H9 (cell line): ENCODE results near the gene DAPK1. TPM values are rescaled to one million over a fixed set of nuclear protein-coding genes. Genes with fewer than 3 reads are reported as not detected.

Source experiments
- DNase-seq: peaks from one replicate; pipeline ENCODE4 v3.0.0-alpha.2; 2017
- H2AFZ ChIP-seq: one replicate; pipeline ENCODE4 v1.6.1; 2013; ENCODE audit warnings: mild to moderate bottlenecking, low read length, control low read depth, moderate library complexity
- H2AK5ac ChIP-seq: 2 replicates; pipeline ENCODE4 v1.6.1; 2013; ENCODE audit warnings: low read length, control low read depth, mixed read lengths; ENCODE audit not compliant: insufficient read length
- H2BK120ac ChIP-seq: one replicate; pipeline ENCODE4 v1.6.1; 2013; ENCODE audit warnings: low read depth, mild to moderate bottlenecking, low read length, control low read depth, inconsistent platforms; ENCODE audit not compliant: poor library complexity, severe bottlenecking
- H2BK12ac ChIP-seq: 2 replicates; pipeline ENCODE4 v1.6.1; 2013; ENCODE audit warnings: low read length, control low read depth, mixed read lengths, low read depth; ENCODE audit not compliant: insufficient read length
- H2BK15ac ChIP-seq: 2 replicates; pipeline ENCODE4 v1.6.1; 2013; ENCODE audit warnings: low read depth, low read length, control low read depth
- H2BK20ac ChIP-seq: one replicate; pipeline ENCODE4 v1.6.1; 2013; ENCODE audit warnings: low read depth, mild to moderate bottlenecking, low read length, control low read depth, inconsistent platforms; ENCODE audit not compliant: poor library complexity, severe bottlenecking
- H2BK5ac ChIP-seq: 2 replicates; pipeline ENCODE4 v1.6.1; 2013; ENCODE audit warnings: low read length, control low read depth, mixed read lengths; ENCODE audit not compliant: insufficient read length
- H3K14ac ChIP-seq: 2 replicates; pipeline ENCODE4 v1.6.1; 2013; ENCODE audit warnings: low read length, control low read depth; ENCODE audit not compliant: insufficient read depth
- H3K18ac ChIP-seq: 2 replicates; pipeline ENCODE4 v1.6.1; 2013; ENCODE audit warnings: low read depth, mild to moderate bottlenecking, mixed read lengths, low read length, control low read depth; ENCODE audit not compliant: insufficient read length
- H3K23ac ChIP-seq: 2 replicates; pipeline ENCODE4 v1.6.1; 2013; ENCODE audit warnings: low read length, control low read depth, mixed read lengths, low read depth; ENCODE audit not compliant: insufficient read length
- H3K23me2 ChIP-seq: 2 replicates; pipeline ENCODE4 v1.6.1; 2013; ENCODE audit warnings: low read depth, mild to moderate bottlenecking, mixed read lengths, low read length, control low read depth; ENCODE audit not compliant: insufficient read length, poor library complexity, severe bottlenecking
- H3K27ac ChIP-seq: 2 replicates; pipeline ENCODE4 v1.5.1; 2013; ENCODE audit warnings: low read length, control low read depth, mixed read lengths, low read depth; ENCODE audit not compliant: insufficient read length
- H3K27me3 ChIP-seq: 2 replicates; pipeline ENCODE4 v1.6.1; 2013; ENCODE audit warnings: low read length, control low read depth, inconsistent platforms; ENCODE audit not compliant: insufficient read depth
- H3K4ac ChIP-seq: 2 replicates; pipeline ENCODE4 v1.6.1; 2013; ENCODE audit warnings: low read depth, mild to moderate bottlenecking, control low read depth, inconsistent platforms, low read length, moderate library complexity
- H3K4me1 ChIP-seq: 2 replicates; pipeline ENCODE4 v1.6.1; 2013; ENCODE audit warnings: low read length, control low read depth, inconsistent platforms; ENCODE audit not compliant: insufficient read depth
- H3K4me2 ChIP-seq: 2 replicates; pipeline ENCODE4 v1.6.1; 2013; ENCODE audit warnings: low read length, control low read depth, mixed read lengths; ENCODE audit not compliant: insufficient read length, insufficient read depth
- H3K56ac ChIP-seq: 2 replicates; pipeline ENCODE4 v1.6.1; 2013; ENCODE audit warnings: low read depth, mild to moderate bottlenecking, mixed read lengths, low read length, control low read depth; ENCODE audit not compliant: insufficient read length
- H3K79me1 ChIP-seq: 2 replicates; pipeline ENCODE4 v1.6.1; 2013; ENCODE audit warnings: low read depth, mild to moderate bottlenecking, moderate library complexity, low read length, control low read depth, inconsistent platforms; ENCODE audit not compliant: insufficient read depth, poor library complexity, severe bottlenecking
- H3K79me2 ChIP-seq: 2 replicates; pipeline ENCODE4 v1.6.1; 2013; ENCODE audit warnings: low read length, control low read depth, inconsistent platforms; ENCODE audit not compliant: insufficient read depth
- H3K9ac ChIP-seq: 2 replicates; pipeline ENCODE4 v1.6.1; 2013; ENCODE audit warnings: low read length, control low read depth, mixed read lengths; ENCODE audit not compliant: insufficient read length; ENCODE audit errors: extremely low read depth
- H3K9me3 ChIP-seq: one replicate; pipeline ENCODE4 v1.6.1; 2013; ENCODE audit warnings: low read depth, low read length, inconsistent platforms; ENCODE audit not compliant: control insufficient read depth
- H3T11ph ChIP-seq: one replicate; pipeline ENCODE4 v1.6.1; 2013; ENCODE audit warnings: mild to moderate bottlenecking, low read length, control low read depth, inconsistent platforms
- H4K20me1 ChIP-seq: one replicate; pipeline ENCODE4 v1.6.1; 2013; ENCODE audit not compliant: control insufficient read depth, insufficient read length, insufficient read depth
- H4K5ac ChIP-seq: 2 replicates; pipeline ENCODE4 v1.6.1; 2013; ENCODE audit warnings: low read depth, mild to moderate bottlenecking, mixed read lengths, low read length, control low read depth; ENCODE audit not compliant: insufficient read length
- H4K8ac ChIP-seq: replicated peaks from 2 replicates; pipeline ENCODE4 v1.6.1; 2013; ENCODE audit warnings: low read length, control low read depth, mixed read lengths, low read depth; ENCODE audit not compliant: insufficient read length
- H4K91ac ChIP-seq: 2 replicates; pipeline ENCODE4 v1.6.1; 2013; ENCODE audit warnings: low read depth, mild to moderate bottlenecking, moderate library complexity, mixed read lengths, low read length, control low read depth; ENCODE audit not compliant: insufficient read length
- H3K27ac Mint-ChIP-seq, 3 experiments: 2 replicates in 2 of 3; 3 replicates in 1 of 3; pipeline ENCODE4 v1.8.0; 2020 to 2021; ENCODE audit warnings: mixed read lengths in 3 of 3, mild to moderate bottlenecking in 1 of 3, moderate library complexity in 1 of 3
- H3K27me3 Mint-ChIP-seq: 2 replicates; pipeline ENCODE4 v1.8.0; 2021; ENCODE audit warnings: low read depth, mild to moderate bottlenecking, moderate library complexity, mixed read lengths
- H3K36me3 Mint-ChIP-seq, 3 experiments: 2 replicates in 2 of 3; 3 replicates in 1 of 3; pipeline ENCODE4 v1.8.0; 2020 to 2021; ENCODE audit warnings: low read depth in 3 of 3, mixed read lengths in 3 of 3; ENCODE audit not compliant: insufficient read depth in 1 of 3
- H3K4me1 Mint-ChIP-seq, 2 experiments: 2 replicates each; pipeline ENCODE4 v1.8.0; 2020; ENCODE audit warnings: mixed read lengths in 2 of 2
- H3K4me3 Mint-ChIP-seq, 2 experiments: 2 replicates in 1 of 2; 3 replicates in 1 of 2; pipeline ENCODE4 v1.8.0; 2020 to 2021; ENCODE audit warnings: mild to moderate bottlenecking in 2 of 2, mixed read lengths in 2 of 2, moderate library complexity in 1 of 2
- H3K9me3 Mint-ChIP-seq, 2 experiments: 2 replicates in 1 of 2; 3 replicates in 1 of 2; pipeline ENCODE4 v1.8.0; 2020; ENCODE audit warnings: mild to moderate bottlenecking in 2 of 2, mixed read lengths in 2 of 2, moderate library complexity in 1 of 2
- WGBS: extraction: QIAGEN DNeasy Blood & Tissue Kit; methylation state at CpG from one replicate; pipeline ENCODE4 v1.1.7; 2013; ENCODE audit warnings: missing lambda C conversion rate, low lambda C conversion rate, mixed read lengths; ENCODE audit not compliant: insufficient read length; ENCODE audit errors: extremely low coverage; 5-methylcytosine and 5-hydroxymethylcytosine counted together
- total RNA-seq: library from RNA; stranded (reverse); gene quantifications from 2 replicates; pipeline ENCODE4 v1.2.1, GENCODE V29; 2021
- TF ChIP-seq, protein P1 (sequence below): fragments of 200-600 bp; sonication (generic); conservative IDR thresholded peaks from 3 replicates; pipeline ENCODE4 v1.8.0; 2021; ENCODE audit warnings: antibody characterized with exemption, mild to moderate bottlenecking

Gene DAPK1
- total RNA-seq, 1 experiment from 2014 or later, result 79.4 TPM

GRCh38 chr9:87639949-87640348 is 142.3 kb downstream of the DAPK1 start:
- no peaks in the 10 kb centered on the region for H3K79me2 ChIP-seq
- Mint-ChIP-seq H3K27me3 (no peaks in the 10 kb centered on the region), H3K4me1 (peaks cover 19 to 21% of the 10 kb centered on the region in 2 experiments), H3K27ac (no peak overlapping the region; a peak in 1 of 7 replicates), H3K9me3 (no peaks in the 10 kb centered on the region), H3K4me3 (no peak overlapping the region), H3K36me3 (peaks cover 35 to 54% (median 48%) of the 10 kb centered on the region in 3 experiments)
- H3K23me2 ChIP-seq, result no peaks in the 10 kb centered on the region
- no peak overlapping the region for H3K23ac ChIP-seq
- H4K8ac ChIP-seq, result no peak overlapping the region
- peaks cover 6% of the 10 kb centered on the region; the same call in 1 of the 2 replicates for H3K4me1 ChIP-seq
- no peak overlapping the region for H3K4me2 ChIP-seq
- H2BK12ac ChIP-seq, result no peak overlapping the region
- H3K14ac ChIP-seq, result no peak overlapping the region
- no peak overlapping the region for H4K5ac ChIP-seq
- no peaks in the 10 kb centered on the region for H3K27me3 ChIP-seq
- TF ChIP-seq, protein P1, sequence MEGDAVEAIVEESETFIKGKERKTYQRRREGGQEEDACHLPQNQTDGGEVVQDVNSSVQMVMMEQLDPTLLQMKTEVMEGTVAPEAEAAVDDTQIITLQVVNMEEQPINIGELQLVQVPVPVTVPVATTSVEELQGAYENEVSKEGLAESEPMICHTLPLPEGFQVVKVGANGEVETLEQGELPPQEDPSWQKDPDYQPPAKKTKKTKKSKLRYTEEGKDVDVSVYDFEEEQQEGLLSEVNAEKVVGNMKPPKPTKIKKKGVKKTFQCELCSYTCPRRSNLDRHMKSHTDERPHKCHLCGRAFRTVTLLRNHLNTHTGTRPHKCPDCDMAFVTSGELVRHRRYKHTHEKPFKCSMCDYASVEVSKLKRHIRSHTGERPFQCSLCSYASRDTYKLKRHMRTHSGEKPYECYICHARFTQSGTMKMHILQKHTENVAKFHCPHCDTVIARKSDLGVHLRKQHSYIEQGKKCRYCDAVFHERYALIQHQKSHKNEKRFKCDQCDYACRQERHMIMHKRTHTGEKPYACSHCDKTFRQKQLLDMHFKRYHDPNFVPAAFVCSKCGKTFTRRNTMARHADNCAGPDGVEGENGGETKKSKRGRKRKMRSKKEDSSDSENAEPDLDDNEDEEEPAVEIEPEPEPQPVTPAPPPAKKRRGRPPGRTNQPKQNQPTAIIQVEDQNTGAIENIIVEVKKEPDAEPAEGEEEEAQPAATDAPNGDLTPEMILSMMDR, result no peak
- no peak overlapping the region for H2AFZ ChIP-seq
- no peak overlapping the region for H2BK20ac ChIP-seq
- H3K18ac ChIP-seq, result no peak overlapping the region
- no peak overlapping the region for H3K4ac ChIP-seq
- H3K79me1 ChIP-seq, result no peaks in the 10 kb centered on the region
- H2BK5ac ChIP-seq, result no peak overlapping the region
- no peak overlapping the region for H4K91ac ChIP-seq
- no peak overlapping the region for H3T11ph ChIP-seq
- no peak overlapping the region for H2AK5ac ChIP-seq
- no peak overlapping the region for H3K9ac ChIP-seq
- no peak overlapping the region for H2BK120ac ChIP-seq
- H4K20me1 ChIP-seq, result no peaks in the 10 kb centered on the region
- H3K27ac ChIP-seq, result no peak overlapping the region
- no peaks in the 10 kb centered on the region for H3K9me3 ChIP-seq
- H3K56ac ChIP-seq, result no peak overlapping the region
- DNase-seq, result no peak
- no CpG with 5 or more reads among the region's 4 CpGs for WGBS
- no peak overlapping the region for H2BK15ac ChIP-seq
